BJ (cell line): ENCODE measurements around the gene GPR39. TPM values are rescaled to one million over a fixed set of nuclear protein-coding genes. Genes with fewer than 3 reads are reported as not detected.

Source experiments
- CTCF ChIA-PET: fragments of 350-600 bp; formaldehyde crosslinking; extraction: SDS; loops from one replicate; lab custom pipeline; 2021; ENCODE audit warnings: antibody characterized with exemption, inconsistent platforms; lab: Yijun Ruan, JAX
- POLR2A ChIA-PET: fragments of 300-600 bp; sonication (Branson Sonifier 250); formaldehyde crosslinking; extraction: SDS; loops from one replicate; lab custom pipeline; 2021; ENCODE audit warnings: antibody characterized with exemption; lab: Charles Lee
- DNase-seq: peaks from one replicate; pipeline ENCODE4 v3.0.0-alpha.2; 2011; ENCODE audit warnings: low read depth
- H3K27me3 ChIP-seq: 2 replicates; pipeline ENCODE4 v1.6.0; 2011; ENCODE audit warnings: low read length; ENCODE audit not compliant: control insufficient read depth, insufficient read depth
- H3K36me3 ChIP-seq: 2 replicates; pipeline ENCODE4 v1.5.1; 2011; ENCODE audit warnings: low read length; ENCODE audit not compliant: control insufficient read depth, insufficient read depth
- H3K4me3 ChIP-seq: 2 replicates; pipeline ENCODE4 v1.5.1; 2011; ENCODE audit warnings: low read depth, mild to moderate bottlenecking, control low read depth, low read length
- CTCF ChIP-seq: IDR thresholded peaks from 2 replicates; pipeline ENCODE4 v1.5.1; 2011; ENCODE audit warnings: low read depth, mild to moderate bottlenecking, control low read depth, inconsistent platforms, low read length, moderate library complexity; ENCODE audit not compliant: insufficient read depth
- polyA plus RNA-seq: library from polyadenylated mRNA; depleted of rRNA; stranded (reverse); fragments of >200 nt; gene quantifications from 2 replicates; pipeline ENCODE4 v1.2.3, GENCODE V29; 2011

Gene GPR39
- polyA plus RNA-seq, 1 experiment: 2.3 TPM

GRCh38 chr2:132620115-132620514, 203.5 kb downstream of the GPR39 start:
- no peak for TF ChIP-seq CTCF
- Histone ChIP-seq H3K27me3 (no peaks in the 10 kb centered on the region), H3K4me3 (no peak overlapping the region), H3K36me3 (no peaks in the 10 kb centered on the region)
- ChIA-PET POLR2A (no interaction called here), CTCF (no interaction called here)
- DNase-seq: no peak

- ChIA-PET POLR2A (no interaction called here), CTCF (no interaction called here)
- no peak for TF ChIP-seq CTCF
Measured at GRCh38 chr2:132621131-132621875, 204.7 kb downstream of the GPR39 start.

GRCh38 chr2:132623096-132623839, 206.7 kb downstream of the GPR39 start:
- Histone ChIP-seq H3K36me3 (no peaks in the 10 kb centered on the region), H3K27me3 (no peaks in the 10 kb centered on the region), H3K4me3 (no peak overlapping the region)
- TF ChIP-seq CTCF: no peak
- ChIA-PET CTCF (no interaction called here), POLR2A (no interaction called here)
- DNase-seq: peak; percentile 24

More at GRCh38 chr2:132621131-132621875, 204.7 kb downstream of the GPR39 start:
- no peaks in the 10 kb centered on the region for H3K36me3 ChIP-seq
- DNase-seq: no peak
- H3K27me3 ChIP-seq: no peaks in the 10 kb centered on the region
- no peak overlapping the region for H3K4me3 ChIP-seq

GRCh38 chr2:132627536-132627935, 210.9 kb downstream of the GPR39 start:
- no peak for TF ChIP-seq CTCF
- Histone ChIP-seq H3K27me3 (no peaks in the 10 kb centered on the region), H3K36me3 (no peaks in the 10 kb centered on the region), H3K4me3 (no peak overlapping the region)
- ChIA-PET POLR2A (no interaction called here), CTCF (no interaction called here)
- no peak for DNase-seq

GRCh38 chr2:132632000-132632649, 215.5 kb downstream of the GPR39 start:
- no peak for TF ChIP-seq CTCF
- Histone ChIP-seq H3K27me3 (no peaks in the 10 kb centered on the region), H3K4me3 (no peak overlapping the region), H3K36me3 (no peaks in the 10 kb centered on the region)
- DNase-seq: no peak
- ChIA-PET POLR2A (no interaction called here), CTCF (no interaction called here)
